Nephron progenitor cell (in vitro differentiated cells): ENCODE data around the gene RPL15.
A peak's percentile ranks its signal among the peaks of the same experiment; 100 is the strongest.

ENCODE experiments used
- DNase-seq: peaks from one replicate; pipeline ENCODE4 v3.0.0; 2021
- H3K27ac Mint-ChIP-seq: 2 replicates; pipeline ENCODE4 v1.8.0; 2021; ENCODE audit warnings: mild to moderate bottlenecking, moderate library complexity, mixed read lengths
- H3K27me3 Mint-ChIP-seq: 2 replicates; pipeline ENCODE4 v1.8.0; 2021; ENCODE audit warnings: mild to moderate bottlenecking, low read depth, mixed read lengths; ENCODE audit not compliant: poor library complexity
- H3K36me3 Mint-ChIP-seq: 2 replicates; pipeline ENCODE4 v1.8.0; 2021; ENCODE audit warnings: low read depth, mixed read lengths
- H3K4me1 Mint-ChIP-seq: 2 replicates; pipeline ENCODE4 v1.8.0; 2021; ENCODE audit warnings: mixed read lengths
- H3K4me3 Mint-ChIP-seq: 2 replicates; pipeline ENCODE4 v1.8.0; 2021; ENCODE audit warnings: mild to moderate bottlenecking, moderate library complexity, mixed read lengths
- H3K9me3 Mint-ChIP-seq: 2 replicates; pipeline ENCODE4 v1.8.0; 2021; ENCODE audit warnings: mild to moderate bottlenecking, moderate library complexity, mixed read lengths
- CTCF ChIP-seq: fragments of 200-600 bp; sonication (generic); IDR thresholded peaks from 2 replicates; pipeline ENCODE4 v1.5.0; 2021; ENCODE audit warnings: antibody characterized with exemption

RPL15 gene

GRCh38 chr3:23919628-23920027, 2.7 kb downstream of the RPL15 start:
- Mint-ChIP-seq H3K9me3 (peaks cover 2% of the 10 kb centered on the region), H3K4me3 (peak overlapping the region; percentile 100), H3K36me3 (peaks cover 58% of the 10 kb centered on the region), H3K27ac (peak overlapping the region; percentile 57), H3K4me1 (peaks cover 69% of the 10 kb centered on the region), H3K27me3 (no peaks in the 10 kb centered on the region)
- no peak for TF ChIP-seq CTCF
- no peak for DNase-seq

- peak overlapping the region; percentile 100 for H3K4me3 Mint-ChIP-seq
- TF ChIP-seq CTCF, result no peak
- peaks cover 5% of the 10 kb centered on the region for H3K9me3 Mint-ChIP-seq
- peak overlapping the region; percentile 76 for H3K27ac Mint-ChIP-seq
- no peak for DNase-seq
- H3K36me3 Mint-ChIP-seq, result peaks cover 62% of the 10 kb centered on the region
- H3K4me1 Mint-ChIP-seq, result peaks cover 63% of the 10 kb centered on the region
- no peaks in the 10 kb centered on the region for H3K27me3 Mint-ChIP-seq
These were observed 3.3 kb downstream of the RPL15 start for GRCh38 chr3:23920151-23920655.

GRCh38 chr3:23921052-23921511, 4.2 kb downstream of the RPL15 start:
- Mint-ChIP-seq H3K36me3 (peaks cover 62% of the 10 kb centered on the region), H3K27me3 (no peaks in the 10 kb centered on the region), H3K4me1 (peaks cover 55% of the 10 kb centered on the region), H3K9me3 (peaks cover 5% of the 10 kb centered on the region), H3K4me3 (no peak overlapping the region), H3K27ac (peak overlapping the region; percentile 82)
- DNase-seq, result no peak
- TF ChIP-seq CTCF, result no peak

GRCh38 chr3:23923786-23924185, 6.9 kb downstream of the RPL15 start:
- Mint-ChIP-seq H3K27me3 (no peaks in the 10 kb centered on the region), H3K4me1 (peaks cover 51% of the 10 kb centered on the region), H3K4me3 (peak overlapping the region; percentile 43), H3K9me3 (peaks cover 9% of the 10 kb centered on the region), H3K36me3 (peaks cover 49% of the 10 kb centered on the region), H3K27ac (peak overlapping the region; percentile 60)
- TF ChIP-seq CTCF, result no peak
- peak; percentile 31 for DNase-seq

GRCh38 chr3:23926246-23926645, 9.3 kb downstream of the RPL15 start:
- no peaks in the 10 kb centered on the region for H3K27me3 Mint-ChIP-seq
- H3K27ac Mint-ChIP-seq, result peak overlapping the region; percentile 3
- TF ChIP-seq CTCF, result no peak
- H3K4me3 Mint-ChIP-seq, result no peak overlapping the region
- peaks cover 25% of the 10 kb centered on the region for H3K36me3 Mint-ChIP-seq
- H3K4me1 Mint-ChIP-seq, result peaks cover 37% of the 10 kb centered on the region
- DNase-seq, result no peak
- H3K9me3 Mint-ChIP-seq, result peaks cover 9% of the 10 kb centered on the region

GRCh38 chr3:23926736-23927135, 9.8 kb downstream of the RPL15 start:
- TF ChIP-seq CTCF, result no peak
- Mint-ChIP-seq H3K36me3 (peaks cover 20% of the 10 kb centered on the region), H3K4me3 (no peak overlapping the region), H3K4me1 (peaks cover 40% of the 10 kb centered on the region), H3K27me3 (no peaks in the 10 kb centered on the region), H3K27ac (no peak overlapping the region), H3K9me3 (peaks cover 9% of the 10 kb centered on the region)
- DNase-seq, result no peak
